HepG2 (cell line): Measurements from ENCODE around the gene NEURL2. TPM values are rescaled to one million over a fixed set of nuclear protein-coding genes. Genes with fewer than 3 reads are reported as not detected.

Source experiments
- CEBPG ChIP-seq: IDR thresholded peaks from 2 replicates; pipeline ENCODE4 v1.6.1; 2016
- CENPT ChIP-seq: sonication (generic); formaldehyde crosslinking; IDR thresholded peaks from 2 replicates; pipeline ENCODE4 v1.8.0; 2022; ENCODE audit warnings: low read depth, mild to moderate bottlenecking, moderate library complexity, missing genetic modification reagents
- CTCF ChIP-seq: sonication (generic); formaldehyde crosslinking; IDR thresholded peaks from 2 replicates; pipeline ENCODE4 v1.5.0; 2020; ENCODE audit warnings: mild to moderate bottlenecking, missing genetic modification reagents, moderate library complexity
- KDM4B ChIP-seq: sonication (generic); formaldehyde crosslinking; IDR thresholded peaks from 2 replicates; pipeline ENCODE4 v1.4.0; 2020; ENCODE audit warnings: missing genetic modification reagents
- LRRFIP1 ChIP-seq: sonication (generic); formaldehyde crosslinking; conservative IDR thresholded peaks from 2 replicates; pipeline ENCODE4 v1.4.0; 2020; ENCODE audit warnings: missing genetic modification reagents
- MXI1 ChIP-seq: IDR thresholded peaks from 3 replicates; pipeline ENCODE4 v1.6.1; 2012; ENCODE audit warnings: low read depth, low read length, inconsistent platforms, borderline replicate concordance
- NR2F6 ChIP-seq, 2 experiments: IDR thresholded peaks; 2 replicates each; pipeline ENCODE4 v1.6.1; 2016; ENCODE audit warnings: antibody characterized with exemption in 1 of 2, mild to moderate bottlenecking in 1 of 2
- ONECUT2 ChIP-seq: sonication (generic); formaldehyde crosslinking; IDR thresholded peaks from 2 replicates; pipeline ENCODE4 v1.4.0; 2020; ENCODE audit warnings: missing genetic modification reagents
- RFXANK ChIP-seq: IDR thresholded peaks from 2 replicates; pipeline ENCODE4 v1.6.1; 2016
- RFXAP ChIP-seq: sonication (generic); formaldehyde crosslinking; IDR thresholded peaks from 2 replicates; pipeline ENCODE4 v1.4.0; 2020; ENCODE audit warnings: missing genetic modification reagents, borderline replicate concordance
- SKI ChIP-seq: fragments of 450-650 bp; IDR thresholded peaks from one replicate; pipeline ENCODE4 v1.6.1; 2018; ENCODE audit warnings: mild to moderate bottlenecking; ENCODE audit not compliant: partially characterized antibody
- TFE3 ChIP-seq: IDR thresholded peaks from 2 replicates; pipeline ENCODE4 v1.6.1; 2016
- ZBTB14 ChIP-seq: sonication (generic); formaldehyde crosslinking; IDR thresholded peaks from 2 replicates; pipeline ENCODE4 v1.4.0; 2020; ENCODE audit warnings: missing genetic modification reagents
- ZC3H4 ChIP-seq: sonication (generic); formaldehyde crosslinking; IDR thresholded peaks from 2 replicates; pipeline ENCODE4 v1.4.0; 2020; ENCODE audit warnings: missing genetic modification reagents, borderline replicate concordance
- ZFP1 ChIP-seq: IDR thresholded peaks from 2 replicates; pipeline ENCODE4 v1.6.1; 2016
- ZKSCAN1 ChIP-seq: fragments of 150-350 bp; IDR thresholded peaks from 2 replicates; pipeline ENCODE4 v1.6.1; 2014; ENCODE audit warnings: low read length
- ZMYM3 ChIP-seq: sonication (generic); formaldehyde crosslinking; IDR thresholded peaks from 2 replicates; pipeline ENCODE4 v1.5.1; 2020; ENCODE audit warnings: mild to moderate bottlenecking, missing genetic modification reagents
- ZNF615 ChIP-seq: sonication (generic); formaldehyde crosslinking; IDR thresholded peaks from 2 replicates; pipeline ENCODE4 v1.5.0; 2020; ENCODE audit warnings: mild to moderate bottlenecking, missing genetic modification reagents, borderline replicate concordance
- ZXDC ChIP-seq: sonication (generic); formaldehyde crosslinking; IDR thresholded peaks from 2 replicates; pipeline ENCODE4 v1.5.0; 2020; ENCODE audit warnings: mild to moderate bottlenecking, missing genetic modification reagents
- polyA plus RNA-seq, 8 experiments: library from polyadenylated mRNA; depleted of rRNA in 3 of 8; stranded (reverse) in 7 of 8; unstranded in 1 of 8; fragments of >200 nt; fragmentation: Illumina TruSeq in 4 of 8; extraction: Trizol in 4 of 8; gene quantifications; 2 replicates each; pipeline versions ENCODE4 v1.2.1 to v1.2.3, GENCODE V29; 2011 to 2016; ENCODE audit warnings: low read depth in 4 of 8, missing spikeins in 1 of 8, mixed read lengths in 1 of 8; ENCODE audit not compliant: insufficient read depth in 1 of 8
- total RNA-seq, 5 experiments: library from RNA; depleted of rRNA; stranded (reverse); fragments of >200 nt; fragmentation: Illumina TruSeq; extraction: Trizol; gene quantifications; 2 replicates each; pipeline ENCODE4 v1.2.3, GENCODE V29; 2016; ENCODE audit warnings: low read depth in 1 of 5

The NEURL2 gene
- total and polyA plus RNA-seq, 2 of the 13 experiments (the other 11 are each of a cell fraction or from before 2014, with no cell fraction given) = 7.2 to 9.7 TPM

GRCh38 chr20:45890985-45891983, at the start of gene NEURL2, which contains the start of gene CTSA (continued):
- TF ChIP-seq ZBTB14 (CRISPR knock-in tag) (peak; percentile 77), ZMYM3 (peak; percentile 98), CEBPG (CRISPR knock-in tag) (peak; percentile 76), NR2F6 (IDR thresholded peaks at IDR 0.05) (peak; percentile 94), NR2F6 (CRISPR knock-in tag; IDR thresholded peaks at IDR 0.05) (peak; percentile 99), ZKSCAN1 (no peak), RFXANK (peak; percentile 95), ZXDC (CRISPR knock-in tag) (peak; percentile 97), CTCF (CRISPR knock-in tag) (peak; percentile 79), KDM4B (CRISPR knock-in tag) (peak; percentile 99), ZC3H4 (CRISPR knock-in tag) (peak; percentile 75; the same call in 1 of the 2 replicates), ZNF615 (peak; percentile 99), LRRFIP1 (CRISPR knock-in tag) (peak; percentile 87; the same call in 1 of the 2 replicates), RFXAP (CRISPR knock-in tag) (peak; percentile 98; the same call in 1 of the 2 replicates), MXI1 (peak; percentile 98), CENPT (peak; percentile 25), TFE3 (CRISPR knock-in tag) (peak; percentile 100), ONECUT2 (CRISPR knock-in tag) (peak; percentile 93), SKI (peak; percentile 98), ZFP1 (peak; percentile 98)
